ENCODE data around the gene AKIRIN1. TPM values are rescaled to one million over a fixed set of nuclear protein-coding genes. Genes with fewer than 3 reads are reported as not detected.
"Not testable (repeated sequence)": the region's sequence is repeated elsewhere in the genome, so short reads cannot be mapped to it uniquely, and the experiment has no call there.

AKIRIN1 gene
- polyA plus RNA-seq, 4 donors: 61.4 to 108 (median 103) TPM

DNA sequence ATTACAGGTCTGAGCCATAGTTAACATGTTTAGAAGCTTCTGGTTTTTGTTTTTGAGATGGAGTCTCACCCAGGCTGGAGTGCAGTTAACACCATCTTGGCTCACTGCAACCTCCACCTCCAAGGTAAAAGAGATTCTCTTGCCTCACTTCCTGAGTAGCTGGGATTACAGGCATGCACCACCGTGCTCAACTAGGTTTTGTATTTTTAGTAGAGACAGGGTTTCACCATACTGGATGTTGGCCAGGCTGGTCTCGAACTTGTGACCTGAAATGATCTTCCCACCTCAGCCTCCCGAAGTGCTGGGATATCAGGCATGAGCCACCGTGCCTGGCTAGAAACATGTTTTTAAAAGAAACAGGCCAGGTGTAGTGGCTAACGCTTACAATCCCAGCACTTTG, 45.6 kb downstream of the AKIRIN1 start:
- no peak for DNase-seq (ENCODE audit: low read depth in 4 of 4, low spot score in 3 of 4)

DNA sequence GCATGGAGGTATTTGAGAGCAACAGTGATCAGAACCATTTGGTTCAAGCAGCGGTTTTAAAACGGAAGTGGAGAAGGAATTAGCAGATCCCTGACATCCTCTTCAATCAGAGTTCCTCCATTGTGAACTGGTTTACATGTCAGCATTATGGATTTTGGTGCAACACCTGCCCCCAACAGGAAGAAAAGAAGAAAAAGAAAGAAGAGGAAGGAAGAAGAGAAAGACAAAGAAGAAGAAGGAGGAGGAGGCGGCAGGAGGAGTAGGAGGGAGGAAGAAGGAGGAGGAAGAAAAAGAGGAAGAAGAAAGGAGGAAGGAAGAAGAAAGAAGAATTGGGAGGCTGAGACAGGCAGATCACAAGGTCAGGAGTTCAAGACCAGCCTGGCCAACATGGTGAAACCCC, 52.4 kb downstream of the AKIRIN1 start:
- DNase-seq (ENCODE audit: low read depth in 4 of 4, low spot score in 3 of 4): no peak

DNA sequence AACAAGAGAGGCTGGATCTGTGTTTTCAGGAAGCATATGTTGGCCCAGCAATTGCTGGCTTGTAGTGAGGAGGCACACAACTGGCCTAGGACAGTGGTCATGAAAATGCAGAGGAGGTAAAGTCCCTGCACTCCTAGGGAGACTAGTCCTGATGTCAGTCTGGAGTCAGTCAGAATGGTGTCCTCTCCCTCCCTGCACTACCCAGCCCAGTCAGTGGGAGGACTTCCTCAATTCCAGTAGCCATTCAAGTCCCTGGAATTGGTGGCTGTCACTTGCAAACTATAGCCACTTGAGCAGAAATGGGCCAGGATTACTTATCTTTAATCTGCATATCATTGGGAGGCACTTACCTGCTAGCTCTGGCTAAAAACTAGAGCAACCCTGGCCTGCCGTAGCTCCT, 53.7 kb downstream of the AKIRIN1 start:
- no peak for DNase-seq (ENCODE audit: low read depth in 4 of 4, low spot score in 3 of 4)

DNA sequence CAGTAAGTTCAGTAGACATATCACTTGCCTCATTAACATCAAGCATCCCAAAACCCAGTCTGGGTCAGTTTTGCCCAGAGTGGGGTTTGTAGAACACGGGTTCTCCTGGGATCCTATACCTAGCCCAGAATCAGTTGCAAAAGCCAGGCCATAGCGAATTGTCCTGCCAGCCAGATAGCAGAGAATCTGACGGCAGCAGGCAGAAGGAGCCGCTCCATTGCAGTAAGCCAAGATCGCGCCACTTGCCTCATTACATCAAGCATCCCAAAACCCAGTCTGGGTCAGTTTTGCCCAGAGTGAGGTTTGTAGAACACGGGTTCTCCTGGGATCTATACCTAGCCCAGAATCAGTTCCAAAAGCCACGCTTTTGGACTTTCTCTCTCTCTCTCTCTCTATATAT, 54.2 kb downstream of the AKIRIN1 start:
- no peak for DNase-seq (ENCODE audit: low read depth in 4 of 4, low spot score in 3 of 4)

DNA sequence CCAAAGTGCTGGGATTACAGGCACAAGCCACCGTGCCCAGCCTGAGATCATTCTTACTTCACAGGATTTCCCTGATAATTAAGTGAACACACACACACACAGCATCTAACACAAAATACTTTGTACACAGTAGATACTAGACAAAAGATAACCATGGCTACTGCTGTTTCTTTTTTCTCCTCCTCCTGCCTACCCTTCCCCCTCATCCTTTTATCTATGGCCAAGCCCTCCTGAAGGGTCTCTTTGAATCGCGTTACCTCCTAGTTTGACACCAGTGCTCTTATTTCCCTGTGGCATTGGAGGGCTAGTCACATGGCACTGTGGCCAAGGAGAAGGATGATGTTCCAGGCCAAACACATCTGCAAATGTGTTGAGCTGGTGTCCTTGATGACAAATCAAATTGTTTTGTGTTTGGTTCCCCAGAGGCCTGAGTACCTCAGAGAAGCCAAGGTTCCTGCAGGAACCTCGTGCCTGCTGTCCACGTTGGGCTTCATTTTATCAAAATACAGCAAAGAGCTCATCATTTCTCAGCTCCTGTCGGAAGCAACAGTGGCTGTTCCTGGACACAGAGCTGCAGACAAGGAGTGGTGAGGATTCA, 55.6 kb downstream of the AKIRIN1 start:
- no peak for DNase-seq (ENCODE audit: low read depth in 4 of 4, low spot score in 3 of 4)

DNA sequence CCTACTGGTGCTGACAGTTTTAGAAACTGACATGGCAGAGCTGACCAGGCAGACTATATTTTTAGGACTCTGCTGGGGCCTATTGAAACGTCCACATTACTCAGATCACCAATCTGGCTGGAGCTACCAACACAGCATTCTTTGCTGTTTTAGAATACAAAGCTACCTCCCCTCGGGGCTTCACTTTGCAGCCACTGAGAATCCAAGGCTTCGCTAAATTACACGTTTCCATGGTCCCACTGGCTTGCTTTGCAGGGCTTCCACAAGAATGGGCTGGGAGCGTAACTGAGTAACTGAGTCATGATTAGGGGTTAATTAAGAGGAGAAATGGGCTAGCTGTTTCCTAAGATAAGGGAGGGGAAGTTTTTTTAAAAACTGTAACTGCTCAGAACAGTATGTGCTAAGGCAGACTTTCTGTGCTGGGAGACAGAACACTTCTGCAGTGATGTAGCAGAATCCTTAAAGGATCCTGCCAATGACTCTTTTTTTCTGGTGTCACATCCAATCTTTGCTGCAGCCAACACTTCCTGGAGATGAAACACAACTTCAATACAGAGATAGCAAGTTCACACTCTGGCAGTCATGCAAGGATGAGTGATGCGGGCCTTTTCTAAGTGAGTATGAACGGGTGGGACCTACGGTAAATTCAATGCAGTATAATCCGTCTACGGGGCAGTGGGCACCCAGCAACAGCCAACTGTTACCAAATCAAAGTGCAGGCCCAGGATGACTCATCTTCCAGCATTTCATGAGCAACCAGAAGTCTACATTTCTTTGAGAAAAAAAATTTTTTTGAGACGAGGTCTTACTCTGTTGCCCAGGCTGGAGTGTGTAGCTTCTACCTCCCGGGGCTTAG, 56.5 kb downstream of the AKIRIN1 start:
- DNase-seq (ENCODE audit: low read depth in 4 of 4, low spot score in 3 of 4): no peak

DNA sequence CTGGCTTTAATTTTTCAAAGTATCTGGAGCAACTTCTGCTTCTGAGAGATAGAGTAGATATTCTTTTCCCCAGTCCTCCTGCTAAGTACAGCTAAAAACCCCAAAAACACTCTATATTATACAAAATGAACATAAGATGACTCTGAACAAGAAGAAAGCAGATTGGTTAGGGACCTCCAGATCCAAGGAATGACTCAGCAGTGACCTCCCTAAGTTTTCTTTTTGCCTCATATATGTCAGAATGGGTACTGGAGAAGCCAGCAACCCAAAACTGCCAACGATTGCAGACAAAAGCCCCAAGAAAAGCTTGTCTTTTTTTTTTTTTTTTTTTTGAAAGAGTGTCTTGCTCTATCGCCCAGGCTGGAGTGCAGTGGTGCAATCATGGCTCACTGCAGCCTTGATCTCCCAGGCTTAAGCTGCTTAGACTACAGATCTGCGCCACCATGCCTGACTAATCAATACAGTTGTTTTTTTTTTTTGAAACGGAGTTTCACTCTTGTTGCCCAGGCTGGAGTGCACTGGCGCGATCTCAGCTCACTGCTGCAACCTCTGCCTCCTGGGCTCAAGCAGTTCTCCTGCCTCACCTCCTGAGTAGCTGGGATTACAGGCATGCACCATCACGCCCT, 57.8 kb downstream of the AKIRIN1 start:
- no peak for DNase-seq (ENCODE audit: low read depth in 4 of 4, low spot score in 3 of 4)

DNA sequence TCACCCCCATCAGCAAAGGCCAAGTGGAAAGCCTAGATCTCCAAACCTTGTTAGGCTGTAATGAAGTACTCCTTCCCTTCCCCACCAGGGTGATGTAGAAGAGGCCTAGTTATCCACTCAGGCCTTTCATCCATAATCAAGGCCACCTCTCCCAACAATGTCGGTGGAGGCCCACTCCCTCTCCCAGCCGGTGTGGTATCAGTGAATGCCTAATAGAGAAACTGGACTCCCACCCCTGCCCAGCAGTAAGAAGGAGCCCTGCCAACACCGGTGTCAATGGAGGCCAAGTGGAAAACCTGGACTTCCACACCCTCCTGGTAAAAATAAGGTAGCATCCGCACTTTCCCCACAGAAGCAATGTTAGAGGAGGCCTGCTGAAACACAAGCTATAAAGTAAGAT, 58.9 kb downstream of the AKIRIN1 start:
- no peak for DNase-seq (ENCODE audit: low read depth in 4 of 4, low spot score in 3 of 4)

DNA sequence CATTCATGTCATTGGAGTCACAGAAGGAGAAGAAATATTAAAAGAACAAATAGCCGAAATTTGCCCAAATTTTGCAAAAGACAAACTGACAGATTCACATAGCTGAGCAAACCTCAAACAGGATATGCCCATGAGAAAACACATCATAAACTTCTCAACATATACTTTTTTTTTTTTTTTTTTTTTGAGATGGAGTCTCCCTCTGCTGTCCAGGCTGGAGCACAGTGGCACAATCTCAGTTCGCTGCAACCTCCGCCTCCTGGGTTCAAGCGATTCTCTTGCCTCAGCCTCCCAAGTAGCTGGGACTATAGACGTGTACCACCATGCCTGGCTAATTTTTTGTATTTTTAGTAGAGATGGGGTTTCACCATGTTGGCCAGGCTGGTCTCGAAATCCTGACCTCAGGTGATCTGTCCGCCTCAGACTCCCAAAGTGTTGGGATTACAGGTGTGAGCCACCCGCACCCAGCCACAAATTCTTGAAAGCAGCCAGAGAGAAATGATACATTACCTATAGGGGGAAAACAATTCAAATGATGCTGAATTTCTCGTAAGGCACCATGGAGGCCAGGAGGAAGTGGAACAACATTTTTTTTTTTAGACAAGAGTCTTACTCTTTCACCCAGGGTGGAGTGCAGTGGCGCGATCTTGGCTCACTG, 60.2 kb downstream of the AKIRIN1 start:
- not testable (repeated sequence) for DNase-seq (ENCODE audit: low read depth in 4 of 4, low spot score in 3 of 4)

DNA sequence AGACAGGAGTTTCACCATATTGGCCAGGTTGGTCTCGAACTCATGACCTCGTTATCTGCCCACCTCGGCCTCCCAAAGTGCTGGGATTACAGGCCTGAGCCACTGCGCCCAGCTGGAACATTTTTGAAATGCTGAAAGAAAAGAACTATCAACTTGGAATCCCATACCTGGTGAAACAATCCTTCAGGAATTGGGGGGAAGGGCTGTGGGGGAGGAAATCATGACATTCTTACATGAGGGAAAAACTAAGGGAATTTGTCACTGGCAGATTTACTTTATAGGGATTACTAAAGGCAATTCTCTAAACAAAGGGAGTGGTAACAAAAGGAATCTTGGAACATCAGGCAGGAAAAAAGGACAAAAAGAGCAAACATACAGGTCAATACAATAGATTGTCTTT, 60.9 kb downstream of the AKIRIN1 start:
- no peak for DNase-seq (ENCODE audit: low read depth in 4 of 4, low spot score in 3 of 4)

DNA sequence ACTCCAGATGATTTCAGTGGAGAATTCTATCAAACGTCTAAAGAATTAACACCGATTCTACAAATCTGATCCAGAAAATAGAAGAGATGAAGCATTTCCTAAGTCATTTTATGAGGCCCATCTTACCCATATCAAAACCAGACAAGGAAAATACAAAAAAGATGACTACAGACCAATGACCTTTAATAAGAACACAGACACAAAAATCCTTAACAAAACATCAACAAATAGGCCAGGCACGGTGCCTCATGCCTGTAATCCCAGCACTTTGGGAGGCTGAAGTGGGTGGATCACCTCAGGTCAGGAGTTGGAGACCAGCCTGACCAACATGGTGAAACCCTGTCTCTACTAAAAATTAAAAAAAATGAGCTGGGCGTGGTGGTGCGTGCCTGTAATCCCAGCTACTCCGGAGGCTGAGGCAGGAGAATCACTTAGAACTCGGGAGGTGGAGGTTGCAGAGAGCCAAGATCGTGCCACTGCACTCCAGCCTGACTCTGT, 64.2 kb downstream of the AKIRIN1 start:
- DNase-seq (ENCODE audit: low read depth in 4 of 4, low spot score in 3 of 4): not testable (repeated sequence)

Other genes with a start within 250 kb of the AKIRIN1 start
- gene RRAGC, start 131.5 kb upstream of the AKIRIN1 start, polyA plus RNA-seq (ENCODE audit: insufficient read length in 4 of 4): 10 to 100 TPM; 34.1 to 39.9 (median 35.8) TPM
- 10 to 100 TPM; 17.0 to 34.9 (median 32.0) TPM for gene MYCBP, start 117.9 kb upstream of the AKIRIN1 start, polyA plus RNA-seq (ENCODE audit: insufficient read length in 4 of 4)
- gene GJA9, start 109.7 kb upstream of the AKIRIN1 start, polyA plus RNA-seq (ENCODE audit: insufficient read length in 4 of 4): under 1 TPM in 3 of 4 donors, not detected in 1; 0.22 to 0.35 (median 0.30) TPM
- gene RHBDL2, start 49.4 kb upstream of the AKIRIN1 start, polyA plus RNA-seq (ENCODE audit: insufficient read length in 4 of 4): 1 to 10 TPM in 3 of 4 donors, under 1 TPM in 1; 0.92 to 1.9 (median 1.6) TPM
- 100 to 1,000 TPM; 219 to 323 (median 267) TPM for gene NDUFS5, start 35.1 kb downstream of the AKIRIN1 start, polyA plus RNA-seq (ENCODE audit: insufficient read length in 4 of 4)
- 100 to 1,000 TPM; 202 to 261 (median 253) TPM for gene MACF1, start 213.4 kb downstream of the AKIRIN1 start, polyA plus RNA-seq (ENCODE audit: insufficient read length in 4 of 4)

Data from left renal pelvis (tissue), 4 donors.